GM19395 (cell line): ENCODE data around the gene ZNF420.
A peak's percentile ranks its signal among the peaks of the same experiment; 100 is the strongest.
"Not testable (repeated sequence)": the region's sequence is repeated elsewhere in the genome, so short reads cannot be mapped to it uniquely, and the experiment has no call there.

Experiments used
- ATAC-seq: cut with Tn5 transposase; IDR thresholded peaks from one replicate; pipeline ENCODE4 v1.9.1; 2021; ENCODE audit warnings: mild to moderate bottlenecking, moderate library complexity; ENCODE audit not compliant: unreplicated experiment

Gene ZNF420

GRCh38 chr19:37077934-37078716, at the start of gene ZNF420:
Gene ZNF420 (plus strand): TSS chr19:37078433. CDS start chr19:37089119, 10,686 bp downstream.
- peak; percentile 95 for ATAC-seq

GRCh38 chr19:37045140-37045539, 33.1 kb upstream of the ZNF420 start:
- no peak for ATAC-seq

GRCh38 chr19:37055330-37055729, 22.9 kb upstream of the ZNF420 start:
- ATAC-seq = no peak

DNA sequence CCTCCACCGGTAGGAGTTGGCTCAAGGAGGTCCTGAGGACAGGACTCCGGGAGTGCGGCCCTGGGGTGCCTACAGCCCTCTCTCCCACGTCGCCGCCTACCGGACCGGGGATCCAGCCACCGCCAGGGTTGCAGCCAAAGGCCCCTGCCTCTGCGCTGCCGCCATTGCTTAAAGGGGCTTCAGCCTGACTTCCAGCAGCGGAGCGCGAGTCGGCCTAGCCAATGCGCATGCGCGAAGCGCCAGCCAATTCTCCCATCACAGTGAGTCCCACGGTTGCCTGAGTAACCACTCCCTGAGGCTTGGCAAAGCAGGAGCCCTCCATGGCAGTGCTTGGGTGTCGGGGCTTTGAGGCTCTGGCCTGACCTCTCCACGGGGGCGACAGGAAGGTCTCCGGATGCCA, 21.5 kb upstream of the ZNF420 start:
- no peak for ATAC-seq

GRCh38 chr19:37059142-37059541, 19.1 kb upstream of the ZNF420 start:
- ATAC-seq = no peak

DNA sequence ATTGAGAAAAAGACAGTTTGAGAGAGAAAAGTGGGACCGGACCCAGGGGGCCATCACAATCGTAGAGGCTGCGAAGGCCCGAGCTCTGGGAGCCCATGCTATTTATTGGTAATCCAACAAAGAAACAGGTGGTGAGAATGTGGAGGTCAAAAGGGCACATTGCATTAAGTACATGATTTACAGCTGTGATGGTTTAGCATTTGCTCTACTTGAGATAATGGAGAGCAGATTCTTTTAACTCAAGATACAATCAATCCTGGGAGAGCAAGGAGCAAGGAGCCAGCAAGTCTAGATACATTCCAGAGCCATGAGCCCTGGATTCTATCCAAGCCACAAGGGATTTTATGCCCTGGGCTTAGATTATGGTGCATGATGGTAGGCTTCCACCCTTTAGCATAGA, 13.3 kb upstream of the ZNF420 start:
- not testable (repeated sequence) for ATAC-seq

DNA sequence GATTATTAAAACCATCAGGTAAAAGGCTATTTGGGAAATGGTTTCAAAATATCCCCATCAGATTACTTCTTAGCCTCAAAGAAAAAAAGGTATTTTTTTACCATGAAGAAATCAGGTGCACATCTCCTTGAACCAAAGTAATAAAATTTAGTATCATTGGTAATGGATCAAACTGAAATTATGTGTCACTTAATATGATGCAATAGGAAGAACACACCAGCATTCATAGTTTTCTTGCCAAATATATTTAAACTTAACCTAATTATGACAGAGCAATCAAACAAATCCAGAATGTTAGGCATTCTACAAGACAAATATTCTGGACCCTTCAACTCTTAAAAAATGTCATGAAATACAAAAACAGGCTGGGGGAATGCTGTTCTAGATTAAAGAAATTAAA, 4.1 kb upstream of the ZNF420 start:
- no peak for ATAC-seq

- no peak for ATAC-seq
Observed at GRCh38 chr19:37074819-37075362, 3.3 kb upstream of the ZNF420 start.

GRCh38 chr19:37076524-37076923, 1.7 kb upstream of the ZNF420 start:
- ATAC-seq = not testable (repeated sequence)

GRCh38 chr19:37077501-37077933, 716 bp upstream of the ZNF420 start:
- no peak for ATAC-seq

GRCh38 chr19:37078717-37079032, 442 bp downstream of the ZNF420 start:
- no peak for ATAC-seq

DNA sequence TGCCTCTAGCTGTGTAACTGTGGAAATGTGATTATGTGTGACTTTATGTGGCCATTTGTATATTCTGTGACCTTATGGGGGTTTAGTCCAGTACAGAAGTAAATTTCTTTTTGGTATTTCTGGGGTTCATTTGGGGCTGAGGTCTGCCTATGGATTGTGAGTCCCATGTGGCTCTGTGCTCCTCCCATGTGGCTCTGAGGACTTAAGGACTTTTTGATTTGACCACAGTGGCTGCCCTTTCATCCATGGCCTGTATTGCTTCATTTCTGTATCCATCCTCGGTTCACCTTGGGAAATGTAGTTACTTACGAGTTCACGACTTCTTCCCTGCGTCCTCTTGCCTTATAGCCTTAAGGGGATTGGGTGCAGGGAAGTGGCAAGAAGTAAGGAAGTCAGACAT, 1.0 kb downstream of the ZNF420 start:
- ATAC-seq = no peak

- ATAC-seq = no peak
Observed at GRCh38 chr19:37082307-37082706, 4.1 kb downstream of the ZNF420 start.

DNA sequence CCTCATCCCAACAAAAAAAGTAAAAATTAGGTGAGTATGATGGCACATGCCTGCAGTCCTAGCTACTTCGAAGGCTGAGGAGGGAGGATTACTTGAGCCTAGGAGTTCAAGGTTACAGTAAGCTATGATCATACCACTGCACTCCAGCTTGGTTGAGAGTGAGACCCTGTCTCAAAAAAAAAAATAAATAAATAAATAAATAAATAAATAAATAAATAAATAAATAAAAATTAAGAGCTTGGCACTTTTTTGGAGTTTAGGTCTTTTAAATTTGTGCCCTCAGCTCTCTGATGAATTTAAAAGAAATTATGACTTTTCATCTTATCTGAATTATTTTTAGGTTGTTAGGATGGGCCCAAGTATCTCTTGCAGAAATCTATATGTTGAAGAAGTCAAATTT, 8.9 kb downstream of the ZNF420 start:
- no peak for ATAC-seq

GRCh38 chr19:37095859-37096258, 17.6 kb downstream of the ZNF420 start:
- ATAC-seq = no peak

- ATAC-seq = no peak
Observed at GRCh38 chr19:37098570-37098969, 20.3 kb downstream of the ZNF420 start.

DNA sequence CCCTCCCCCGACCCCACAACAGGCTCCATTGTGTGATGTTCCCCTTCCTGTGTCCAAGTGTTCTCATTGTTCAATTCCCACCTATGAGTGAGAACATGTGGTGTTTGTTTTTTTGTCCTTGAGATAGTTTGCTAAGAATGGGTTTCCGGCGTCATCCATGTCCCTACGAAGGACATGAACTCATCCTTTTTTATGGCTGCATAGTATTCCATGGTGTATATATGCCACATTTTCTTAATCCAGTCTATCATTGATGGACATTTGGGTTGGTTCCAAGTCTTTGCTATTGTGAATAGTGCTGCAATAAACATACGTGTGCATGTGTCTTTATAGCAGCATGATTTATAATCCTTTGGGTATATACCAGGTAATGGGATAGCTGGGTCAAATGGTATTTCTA, 25.9 kb downstream of the ZNF420 start:
- not testable (repeated sequence) for ATAC-seq

DNA sequence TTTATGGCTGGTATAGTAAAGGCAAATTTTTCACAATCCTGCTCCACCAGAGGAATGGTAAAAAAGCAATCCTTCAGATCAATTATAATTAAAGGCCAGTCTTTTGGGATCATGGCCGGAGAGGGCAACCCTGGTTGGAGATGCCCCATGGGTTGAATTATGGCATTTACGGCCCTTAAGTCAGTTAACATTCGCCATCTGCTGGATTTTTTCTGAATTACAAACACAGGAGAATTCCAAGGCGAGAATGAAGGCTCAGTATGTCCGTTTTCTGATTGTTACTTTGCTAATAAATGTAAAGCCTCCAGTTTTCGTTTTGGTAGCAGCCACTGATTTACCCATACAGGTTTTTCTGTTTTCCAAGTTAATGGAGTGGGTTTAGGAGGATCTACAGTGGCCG, 33.5 kb downstream of the ZNF420 start:
- not testable (repeated sequence) for ATAC-seq

DNA sequence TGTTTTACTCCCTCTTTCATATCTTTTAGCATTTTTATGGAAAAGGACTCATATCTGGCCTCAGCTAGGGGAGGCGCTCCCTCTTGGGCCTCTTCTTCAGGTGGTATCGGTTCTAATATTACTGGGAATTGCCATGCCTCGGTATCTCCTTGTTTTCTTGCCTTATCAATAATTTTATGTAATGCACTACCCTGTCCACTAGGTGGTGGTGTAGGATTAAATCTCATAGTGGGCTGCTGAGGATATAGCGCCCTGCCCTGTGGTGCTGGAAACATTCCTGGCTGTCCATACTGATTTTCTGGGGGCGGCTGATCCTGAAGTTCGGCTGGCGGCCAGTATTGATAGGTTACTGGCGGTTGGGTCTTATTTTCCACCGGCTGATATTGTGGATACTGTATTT, 35.8 kb downstream of the ZNF420 start:
- no peak for ATAC-seq

GRCh38 chr19:37122093-37122492, 43.9 kb downstream of the ZNF420 start:
- ATAC-seq = not testable (repeated sequence)

- no peak for ATAC-seq
Observed at GRCh38 chr19:37127999-37128820, 50.0 kb downstream of the ZNF420 start.

- no peak for ATAC-seq
Observed at GRCh38 chr19:37128821-37129177, 50.6 kb downstream of the ZNF420 start.
